NCI-H82 (cell line): Measurements from ENCODE around the gene RETREG1.
A peak's percentile ranks its signal among the peaks of the same experiment; 100 is the strongest.
"Not testable (repeated sequence)": the region's sequence is repeated elsewhere in the genome, so short reads cannot be mapped to it uniquely, and the experiment has no call there.

Source experiments
- DNase-seq: peaks from one replicate; lab custom pipeline; 2025; lab: John Stamatoyannopoulos, UW

RETREG1 gene

GRCh38 chr5:16554110-16554509, 62.7 kb downstream of the RETREG1 start:
- no peak for DNase-seq

DNA sequence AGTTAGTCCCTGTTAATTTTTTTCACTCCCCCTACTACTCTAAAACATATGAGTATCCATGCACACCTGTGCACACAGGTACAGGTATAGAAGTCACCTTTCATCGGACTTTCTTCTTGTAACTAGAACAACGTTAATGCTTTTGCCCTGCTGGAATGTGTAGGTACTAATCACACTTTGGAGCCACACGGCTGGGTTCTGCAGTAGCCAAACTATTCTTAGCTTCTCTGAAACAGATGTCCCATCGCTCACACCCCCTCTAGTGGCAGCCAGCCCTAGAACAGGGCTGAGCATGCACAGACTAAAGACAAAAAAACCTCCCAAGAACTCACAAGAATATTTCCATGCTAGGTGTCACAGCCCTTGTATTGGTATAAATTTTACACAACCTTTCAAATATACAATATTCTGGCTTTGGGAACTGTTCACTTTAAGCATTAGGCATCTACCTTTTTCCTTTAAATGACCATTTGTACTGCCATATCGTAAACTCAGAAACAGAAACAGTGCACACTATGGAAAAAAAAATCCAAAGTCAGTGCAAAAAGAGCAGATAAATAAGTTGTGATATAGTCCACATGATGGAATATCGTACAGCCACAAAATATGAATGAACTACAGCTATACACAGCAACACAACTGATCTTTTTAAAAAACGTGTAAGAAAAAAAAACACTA, 64.0 kb downstream of the RETREG1 start:
- DNase-seq, result peak; percentile 85

GRCh38 chr5:16551628-16552027, 65.2 kb downstream of the RETREG1 start:
- DNase-seq, result no peak

DNA sequence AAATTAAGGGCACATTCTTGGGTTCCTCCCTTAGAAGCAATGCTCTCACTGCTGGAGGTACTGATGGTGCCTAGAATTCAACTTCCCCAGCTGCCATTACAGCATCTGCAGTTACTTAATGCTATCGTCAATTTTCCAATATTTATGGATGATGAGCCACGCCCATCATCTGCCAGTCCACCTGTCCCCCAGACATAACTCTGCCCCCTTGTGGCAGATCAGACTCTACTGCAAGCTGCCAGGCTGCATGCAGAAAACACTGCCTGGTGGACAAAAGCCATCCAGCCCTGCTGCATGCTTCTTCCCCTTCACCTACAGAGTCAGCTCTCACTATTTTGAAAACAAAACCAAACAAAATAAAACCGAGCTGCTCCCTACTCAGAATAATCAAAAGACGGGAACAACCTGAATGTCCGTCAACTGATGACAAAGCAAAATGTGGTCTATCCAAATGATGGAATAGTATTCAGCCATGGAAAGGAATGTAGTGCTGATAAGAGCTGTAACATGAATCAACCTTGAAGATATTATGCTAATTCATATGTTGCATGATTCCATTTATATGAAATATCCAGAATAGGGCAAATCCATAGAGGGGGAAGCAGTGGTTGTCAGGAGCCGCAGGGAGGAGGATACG, 66.4 kb downstream of the RETREG1 start:
- DNase-seq, result peak; percentile 79

DNA sequence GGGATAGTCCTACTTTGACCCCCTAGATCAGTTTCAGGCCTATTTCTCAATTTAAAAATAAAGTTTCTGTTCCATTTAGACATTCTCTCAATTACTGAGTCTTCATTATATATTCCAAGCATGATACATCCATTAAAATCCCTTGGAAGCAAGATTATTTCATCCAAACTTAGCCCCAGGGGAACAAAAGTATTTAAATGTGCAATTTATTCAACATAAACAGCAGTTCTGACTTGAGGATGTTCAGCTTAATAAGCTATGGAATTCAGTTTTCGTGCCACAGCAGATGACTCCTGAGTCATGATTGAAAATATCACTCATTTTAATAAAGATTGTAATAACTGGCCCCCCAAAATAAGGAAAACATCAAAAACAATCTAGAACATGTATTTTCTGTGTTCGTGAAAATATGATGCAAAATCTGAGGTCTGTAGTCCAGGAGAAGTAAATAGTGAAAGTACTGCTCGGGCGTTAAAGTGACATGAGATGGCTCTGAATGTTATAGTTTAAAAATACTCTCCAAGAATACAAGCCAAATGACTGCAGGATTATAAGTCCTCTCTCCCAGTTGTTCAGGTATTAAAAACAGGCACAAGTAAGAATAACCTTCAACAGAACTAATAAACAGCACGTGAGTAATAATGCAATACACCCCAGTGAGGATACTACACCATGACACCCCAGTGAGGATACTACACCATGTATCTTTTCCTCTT, 67.1 kb downstream of the RETREG1 start:
- no peak for DNase-seq

- no peak for DNase-seq
These were observed 68.0 kb downstream of the RETREG1 start for GRCh38 chr5:16548812-16549211.

- DNase-seq, result no peak
These were observed 68.7 kb downstream of the RETREG1 start for GRCh38 chr5:16548115-16548514.

DNA sequence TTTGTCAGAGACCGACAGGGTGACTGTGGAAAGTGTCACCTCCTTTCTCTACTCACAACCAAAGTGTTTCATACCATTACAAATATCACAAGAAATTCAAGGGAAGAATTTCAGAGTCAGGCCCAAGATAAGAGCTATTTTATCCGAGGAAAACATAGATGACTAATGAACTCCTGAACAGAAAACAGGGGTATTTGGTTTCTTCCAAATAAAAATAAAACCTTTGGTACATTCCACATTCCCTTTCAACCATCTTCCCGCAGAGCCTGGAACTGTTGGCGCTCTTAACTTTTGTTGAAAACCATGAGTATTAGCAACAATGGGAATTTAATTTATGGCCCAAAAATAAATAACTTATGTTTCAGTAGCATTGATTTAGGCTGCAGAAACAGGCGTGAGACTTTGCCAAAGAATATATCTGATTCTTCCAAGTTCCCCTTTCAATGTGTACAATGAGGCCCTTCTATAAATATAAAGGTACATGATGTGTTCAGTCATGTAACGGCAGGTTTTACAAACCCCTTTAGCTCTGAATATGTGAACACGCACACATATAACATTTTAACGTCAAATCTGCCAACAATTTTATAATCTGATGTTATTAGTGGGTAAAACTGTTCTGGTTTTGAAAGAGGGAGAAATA, 69.5 kb downstream of the RETREG1 start:
- DNase-seq, result no peak

DNA sequence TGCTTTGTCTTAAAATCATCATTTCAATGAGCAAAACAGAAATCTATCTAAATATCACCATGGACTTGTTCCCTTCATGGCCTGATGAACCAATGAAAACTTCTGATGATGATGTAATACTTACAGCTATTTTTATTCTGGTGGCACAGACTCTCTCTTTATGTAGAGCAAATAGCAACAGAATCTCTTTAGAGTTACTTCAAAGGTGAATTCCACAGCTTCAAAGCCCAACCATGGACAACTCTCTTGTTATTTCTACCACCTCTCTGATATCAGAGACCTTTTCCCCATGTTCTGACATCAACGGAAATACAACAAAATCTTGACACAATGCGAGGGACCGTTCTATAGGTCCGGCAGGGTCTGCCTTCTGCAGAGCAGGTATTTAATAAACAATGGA, 70.1 kb downstream of the RETREG1 start:
- DNase-seq, result no peak

DNA sequence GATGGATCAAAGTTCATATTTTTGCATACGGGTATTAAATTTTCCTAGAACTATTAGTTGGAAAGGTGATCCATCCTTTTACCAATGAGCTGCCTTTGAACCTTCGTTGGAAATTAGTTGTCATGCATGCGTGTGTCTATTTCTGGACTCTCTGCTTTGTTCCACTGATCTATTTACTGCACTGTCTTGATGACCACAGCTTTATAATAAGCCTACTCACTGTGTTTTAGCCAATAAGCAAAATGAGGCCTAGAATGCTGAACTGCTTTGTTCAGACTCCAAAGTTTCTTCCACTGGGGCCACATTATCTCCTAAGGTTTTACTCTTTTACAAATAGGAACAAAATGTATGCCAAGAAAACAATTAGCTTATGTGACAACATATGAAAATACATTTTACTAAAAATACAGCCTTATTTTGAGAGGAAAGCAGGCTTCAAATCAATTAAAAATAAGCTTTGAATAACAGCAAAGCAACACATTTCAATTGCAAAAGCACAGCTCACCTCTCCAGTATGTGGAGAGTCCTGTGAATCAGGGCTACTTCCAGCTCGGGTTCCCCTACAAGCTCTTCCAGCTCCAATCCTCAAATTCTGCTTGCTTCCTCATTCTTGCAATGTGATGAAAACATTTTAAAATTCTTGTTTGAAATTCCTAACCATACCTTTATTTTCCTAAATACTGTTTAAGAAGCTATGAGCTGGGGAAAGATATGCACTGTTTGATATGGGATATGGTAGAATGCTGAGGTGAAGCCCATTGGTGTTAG, 72.0 kb downstream of the RETREG1 start:
- no peak for DNase-seq

DNA sequence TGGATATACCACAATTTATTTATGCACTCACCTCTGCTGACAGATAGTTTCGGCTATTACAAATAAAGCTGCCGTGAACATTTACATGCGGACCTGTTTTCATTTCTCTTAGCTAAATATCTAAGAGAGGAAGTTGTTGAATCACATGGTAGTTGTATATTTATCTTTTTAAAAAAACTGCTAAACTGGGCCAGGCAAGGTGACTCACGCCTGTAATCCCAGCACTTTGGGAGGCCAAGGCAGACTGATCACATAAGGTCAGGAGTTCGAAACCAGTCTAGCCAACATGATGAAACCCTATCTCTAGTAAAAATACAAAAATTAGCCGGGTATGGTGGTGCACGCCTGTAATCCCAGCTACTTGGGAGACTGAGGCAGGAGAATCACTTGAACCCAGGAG, 73.6 kb downstream of the RETREG1 start:
- DNase-seq, result not testable (repeated sequence)

GRCh38 chr5:16542236-16542635, 74.6 kb downstream of the RETREG1 start:
- no peak for DNase-seq

- DNase-seq, result not testable (repeated sequence)
These were observed 75.2 kb downstream of the RETREG1 start for GRCh38 chr5:16541592-16541991.

DNA sequence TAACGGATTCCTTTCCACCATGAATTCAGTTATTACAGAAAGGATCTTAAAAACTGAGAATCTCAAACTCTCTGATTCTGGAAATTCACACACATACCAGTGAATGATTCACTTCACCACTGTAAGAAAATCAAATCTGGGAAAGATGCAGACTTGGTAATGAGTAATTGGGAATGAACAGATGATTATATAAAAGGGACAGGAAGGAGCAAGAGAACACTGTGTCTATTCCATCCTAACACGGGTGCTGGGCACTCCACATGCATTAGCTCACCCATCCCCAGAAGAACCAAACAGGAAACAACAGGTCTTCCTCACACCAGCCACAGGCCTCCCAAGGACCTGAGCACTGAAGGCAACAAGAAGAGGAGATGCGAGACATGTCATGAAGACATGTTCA, 76.4 kb downstream of the RETREG1 start:
- DNase-seq, result no peak

- DNase-seq, result no peak
These were observed 77.6 kb downstream of the RETREG1 start for GRCh38 chr5:16539169-16539666.

DNA sequence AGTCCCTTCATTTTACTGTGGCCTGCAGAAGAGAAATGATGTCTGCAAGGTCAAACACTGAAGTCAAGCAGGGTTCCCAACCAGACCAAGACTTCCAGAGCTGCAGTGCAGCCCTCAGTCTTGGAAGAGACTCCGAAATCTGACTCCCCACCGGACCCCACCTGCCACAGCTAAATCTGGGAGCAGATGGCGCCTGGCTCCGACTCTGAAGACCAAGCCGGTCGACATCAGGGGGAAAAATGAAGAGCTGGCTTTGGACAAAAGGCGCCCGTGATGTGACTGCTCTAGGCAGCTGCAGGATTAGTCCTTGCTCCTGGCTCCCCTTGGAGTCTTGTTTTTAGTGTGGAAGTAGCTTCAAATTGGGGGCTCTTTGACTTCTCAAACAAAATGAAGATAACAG, 78.8 kb downstream of the RETREG1 start:
- DNase-seq, result peak; percentile 87

GRCh38 chr5:16536818-16537217, 80.0 kb downstream of the RETREG1 start:
- no peak for DNase-seq

- DNase-seq, result no peak
These were observed 80.6 kb downstream of the RETREG1 start for GRCh38 chr5:16536246-16536645.

DNA sequence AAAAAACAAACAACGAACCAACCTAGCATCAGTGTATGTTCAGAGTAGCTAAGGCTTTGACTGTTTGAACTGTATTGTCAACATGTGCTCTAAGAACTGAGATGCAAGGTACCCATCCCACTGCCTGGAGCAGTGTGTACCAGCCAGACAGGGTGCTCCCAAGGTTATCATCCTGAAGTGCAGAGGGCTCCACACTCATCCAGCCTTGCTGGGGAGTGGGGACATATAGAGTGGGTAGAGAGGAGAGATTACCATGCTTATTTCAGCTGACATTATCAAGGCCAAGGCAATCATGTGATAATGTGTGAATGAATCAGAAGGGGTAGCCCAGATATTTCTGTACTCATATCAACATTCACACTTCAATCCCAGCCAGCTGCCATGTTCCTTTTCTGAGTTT, 82.5 kb downstream of the RETREG1 start:
- DNase-seq, result no peak

- DNase-seq, result no peak
These were observed 85.6 kb downstream of the RETREG1 start for GRCh38 chr5:16531063-16531648.

- peak; percentile 1 for DNase-seq
These were observed 87.5 kb downstream of the RETREG1 start for GRCh38 chr5:16529306-16529705.
